IPS-NIHi11 (cell line): ENCODE results near the gene UFSP1.

ENCODE experiments used
- DNase-seq: peaks from one replicate; pipeline ENCODE4 v3.0.0; 2012; ENCODE audit warnings: mixed read lengths, low spot score

The UFSP1 gene

DNA sequence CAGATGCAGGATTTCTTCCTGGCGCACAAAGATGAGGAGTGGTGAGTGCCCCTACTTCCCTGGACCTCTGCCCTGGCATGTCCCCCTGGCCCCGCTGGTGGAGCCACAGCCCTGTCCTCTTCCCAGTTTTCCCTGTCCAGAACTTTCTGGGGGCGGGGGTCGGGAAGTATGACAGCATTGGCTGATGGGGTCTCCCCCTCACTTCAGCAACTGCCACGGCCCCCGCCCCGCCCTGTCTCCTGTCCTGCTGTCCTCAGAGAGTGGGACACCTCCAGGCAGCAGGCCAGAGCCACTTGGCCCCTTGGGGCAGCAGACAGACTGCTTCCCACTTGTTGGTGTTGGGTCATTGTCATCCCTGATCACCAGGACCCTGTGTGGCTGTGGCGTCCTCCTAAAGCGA is 7.3 kb downstream of the UFSP1 start:
- no peak for DNase-seq

DNA sequence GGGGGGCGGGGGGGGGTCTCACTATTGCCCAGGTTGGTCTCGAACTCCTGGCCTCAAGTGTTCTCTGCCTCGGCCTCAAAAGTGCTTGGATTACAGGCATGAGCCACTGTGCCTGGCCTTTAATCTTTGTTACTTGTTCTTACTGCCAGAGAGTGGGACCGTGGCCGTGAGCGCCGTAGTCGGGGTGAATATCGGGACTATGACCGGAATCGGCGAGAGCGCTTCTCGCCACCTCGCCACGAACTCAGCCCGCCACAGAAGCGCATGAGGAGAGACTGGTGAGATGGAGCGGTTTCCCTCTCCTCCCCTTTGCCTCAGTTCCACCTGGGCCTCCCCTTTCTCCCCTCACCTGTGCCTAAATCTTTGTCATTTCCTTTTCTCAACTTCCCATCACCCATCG is 8.4 kb downstream of the UFSP1 start:
- no peak for DNase-seq

GRCh38 chr7:100880645-100881044 is 8.9 kb downstream of the UFSP1 start:
- DNase-seq = no peak

DNA sequence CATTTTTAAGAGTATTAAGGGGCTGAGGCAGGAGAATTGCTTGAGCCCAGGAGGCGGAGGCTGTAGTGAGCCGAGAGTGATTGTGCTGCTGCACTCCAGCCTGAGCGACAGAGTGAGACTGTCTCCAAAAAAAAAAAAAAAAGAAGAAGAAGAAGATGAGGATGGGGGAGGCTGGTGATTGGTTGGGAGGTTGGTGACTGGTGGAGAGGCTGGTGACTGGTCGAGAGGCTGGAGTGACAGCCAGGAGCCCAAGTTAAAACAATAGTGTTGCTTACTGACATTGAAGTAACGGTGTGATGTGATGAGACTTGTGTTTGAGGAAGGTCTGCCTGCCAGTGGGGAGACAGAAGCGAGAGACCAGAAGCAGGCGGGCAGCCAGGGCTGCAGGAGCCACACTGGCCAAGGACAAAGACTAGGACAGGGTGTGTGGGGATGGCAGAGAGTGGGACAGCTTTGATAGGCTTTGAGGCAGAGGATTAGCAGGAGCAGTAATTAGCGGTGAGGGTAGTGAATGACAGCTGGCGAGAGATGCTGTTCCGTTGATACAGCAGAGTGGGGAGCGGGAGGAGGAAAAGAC is 9.7 kb downstream of the UFSP1 start:
- DNase-seq = no peak

DNA sequence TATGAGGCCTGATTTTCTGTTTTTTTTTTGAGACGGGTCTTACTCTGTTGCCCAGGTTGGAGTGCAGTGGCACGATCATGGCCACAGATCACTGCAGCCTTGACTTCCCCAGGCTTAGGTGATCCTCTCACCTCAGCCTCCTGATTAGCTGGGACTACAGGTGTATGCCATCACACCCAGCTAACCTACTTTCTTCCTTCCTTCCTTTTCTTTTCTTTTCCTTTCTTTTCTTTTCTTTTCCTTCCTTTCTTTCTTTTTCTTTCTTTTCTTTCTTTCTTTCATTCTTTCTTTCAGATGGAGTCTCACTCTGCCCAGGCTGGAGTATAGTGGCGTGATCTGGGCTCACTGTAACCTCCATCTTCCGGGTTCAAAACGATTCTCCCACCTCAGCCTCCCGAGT is 10.8 kb downstream of the UFSP1 start:
- no peak for DNase-seq

DNA sequence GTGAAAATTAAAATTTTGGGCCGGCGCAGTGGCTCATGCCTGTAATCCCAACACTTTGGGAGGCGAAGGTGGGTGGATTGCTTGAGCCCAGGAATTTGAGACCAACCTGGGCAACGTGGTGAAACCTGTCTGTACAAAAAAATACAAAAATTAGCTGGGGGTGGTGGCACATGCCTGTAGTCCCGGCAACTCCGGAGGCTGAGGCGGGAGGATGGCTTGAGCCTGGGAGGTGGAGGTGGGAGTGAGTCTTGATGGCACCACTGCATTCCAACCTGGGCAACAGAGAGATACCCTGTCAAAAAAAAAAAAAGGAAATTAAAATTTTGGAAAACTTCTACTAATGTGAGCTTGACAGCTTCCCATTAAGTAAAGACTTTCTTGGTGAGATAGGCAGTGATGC is 11.5 kb downstream of the UFSP1 start:
- DNase-seq = no peak

DNA sequence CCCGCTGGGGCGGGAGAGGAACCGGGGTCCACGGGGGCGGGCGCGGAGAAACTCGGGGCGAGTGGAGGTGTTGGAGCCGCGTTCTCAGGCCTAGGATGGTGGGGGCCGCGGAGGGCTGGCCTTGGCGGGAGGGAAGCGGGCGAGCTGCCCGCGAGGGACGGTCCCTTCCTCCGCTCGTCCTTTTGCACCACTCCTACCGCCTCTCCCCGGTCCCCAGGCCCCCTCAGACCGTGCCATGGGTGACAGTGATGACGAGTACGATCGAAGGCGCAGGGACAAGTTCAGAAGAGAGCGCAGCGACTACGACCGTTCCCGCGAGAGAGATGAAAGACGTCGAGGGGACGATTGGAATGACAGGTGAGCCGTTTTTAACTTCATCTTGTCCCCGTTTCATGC is 14.2 kb downstream of the UFSP1 start:
- no peak for DNase-seq

GRCh38 chr7:100874577-100875355 is 14.7 kb downstream of the UFSP1 start, which contains the start of gene SRRT:
Gene SRRT (plus strand): TSS chr7:100875103. CDS start chr7:100875591, 488 bp downstream.
- peak; percentile 98 for DNase-seq

DNA sequence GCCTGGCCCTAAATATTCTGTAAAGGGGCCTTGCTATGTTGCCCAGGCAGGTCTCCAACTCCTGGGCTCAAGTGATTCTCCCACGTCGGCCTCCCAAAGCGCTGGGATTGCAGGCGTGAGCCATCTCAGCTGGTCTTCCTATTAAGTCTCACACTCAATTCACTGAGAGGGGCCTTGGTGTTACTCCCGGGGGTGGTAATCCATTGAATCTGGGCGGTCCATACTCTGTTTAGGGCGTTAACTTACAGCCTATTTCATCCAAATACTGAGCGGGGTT is 15.3 kb downstream of the UFSP1 start:
- no peak for DNase-seq

DNA sequence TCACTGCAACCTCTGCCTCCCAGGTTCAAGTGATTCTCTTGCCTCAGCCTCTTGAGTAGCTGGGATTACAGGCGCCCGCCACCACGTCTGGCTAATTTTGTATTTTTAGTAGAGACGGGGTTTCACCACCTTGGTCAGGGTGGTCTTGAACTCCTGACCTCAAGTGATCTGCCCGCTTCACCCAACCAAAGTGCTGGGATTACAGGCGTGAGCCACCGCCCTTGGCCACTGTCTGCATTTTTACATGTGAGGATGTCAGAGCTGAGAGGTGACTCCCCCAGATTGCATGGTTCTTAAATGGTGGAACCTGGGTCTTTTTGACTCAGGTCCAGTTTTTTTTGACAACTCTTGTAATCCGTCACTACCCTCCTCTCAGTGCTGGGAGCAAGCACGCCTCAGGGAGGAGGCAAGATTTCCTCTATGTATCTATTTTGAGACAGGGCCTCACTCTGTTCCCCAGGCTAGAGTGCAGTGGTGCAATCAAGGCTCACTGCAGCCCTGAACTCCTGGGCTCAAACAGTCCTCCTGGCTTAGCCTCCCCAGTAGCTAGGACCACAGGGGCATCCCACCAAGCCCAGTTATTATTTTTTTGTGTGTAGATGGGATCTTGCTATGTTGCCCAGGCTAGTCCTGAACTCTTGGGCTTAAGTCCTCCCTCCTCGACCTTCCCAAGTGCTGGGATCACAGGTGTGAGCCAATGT is 15.8 kb downstream of the UFSP1 start:
- DNase-seq = no peak

GRCh38 chr7:100867776-100868485 is 21.6 kb downstream of the UFSP1 start:
- no peak for DNase-seq

GRCh38 chr7:100867040-100867775 is 22.3 kb downstream of the UFSP1 start, which contains the start of gene TRIP6:
Gene TRIP6 (plus strand): TSS chr7:100867387. CDS start chr7:100867498, 111 bp downstream.
- peak; percentile 94 for DNase-seq

- DNase-seq = no peak
These were observed 22.8 kb downstream of the UFSP1 start for GRCh38 chr7:100866729-100867039.

- no peak for DNase-seq
These were observed 23.4 kb downstream of the UFSP1 start for GRCh38 chr7:100865938-100866728.

DNA sequence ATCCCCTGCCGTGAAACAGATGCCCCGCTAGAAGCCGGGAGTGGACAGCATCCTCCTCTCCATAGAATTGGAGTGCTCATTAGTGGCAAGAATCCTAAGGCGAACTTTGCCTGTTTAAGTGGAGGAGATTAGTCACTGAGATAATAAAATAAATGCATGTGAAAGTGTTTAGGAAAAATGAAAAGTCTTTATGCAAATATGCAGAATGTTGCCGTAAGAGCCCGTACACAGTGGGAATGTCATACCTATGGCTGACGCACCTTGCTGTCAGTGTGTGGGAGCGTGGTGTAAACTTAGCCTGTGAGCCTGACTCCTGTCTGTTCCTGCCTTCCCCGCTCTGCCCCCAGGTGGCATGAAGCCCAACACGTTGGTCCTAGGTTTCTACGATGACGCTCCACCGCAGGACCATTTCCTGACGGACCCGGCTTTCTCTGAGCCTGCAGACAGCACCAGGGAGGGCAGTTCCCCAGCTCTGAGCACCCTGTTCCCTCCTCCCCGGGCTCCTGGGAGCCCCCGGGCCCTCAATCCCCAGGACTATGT is 24.1 kb downstream of the UFSP1 start:
- DNase-seq = no peak

GRCh38 chr7:100864263-100864845 is 25.2 kb downstream of the UFSP1 start:
- DNase-seq = no peak

- DNase-seq = no peak
These were observed 26.0 kb downstream of the UFSP1 start for GRCh38 chr7:100863406-100863950.

- DNase-seq = no peak
These were observed 27.9 kb downstream of the UFSP1 start for GRCh38 chr7:100861616-100861985.

- no peak for DNase-seq
These were observed 28.6 kb downstream of the UFSP1 start for GRCh38 chr7:100860702-100861615.
